Adrenal gland (tissue), 5 donors: ENCODE data around the gene PLXNA2.

ENCODE experiments used
- POLR2A ChIP-seq, 2 donors: fragments of 450-650 bp; IDR thresholded peaks; one replicate each; pipeline ENCODE4 v1.6.1; 2017; ENCODE audit warnings: antibody characterized with exemption in 2 of 2, mild to moderate bottlenecking in 2 of 2, moderate library complexity in 1 of 2
- TF ChIP-seq, protein P1 (sequence below), 6 experiments: fragments of 450-650 bp in 4 of 6; fragments of 200-600 bp in 2 of 6; sonication (generic) in 1 of 6; IDR thresholded peaks; 1 replicate in 5 of 6; 2 replicates in 1 of 6; pipeline versions ENCODE4 v1.5.1 to v1.8.0; 2016 to 2021; ENCODE audit warnings: antibody characterized with exemption in 6 of 6, mild to moderate bottlenecking in 2 of 6, moderate library complexity in 1 of 6
- donor health status: DM: no; HTN: no; CAD: no.

DNA sequence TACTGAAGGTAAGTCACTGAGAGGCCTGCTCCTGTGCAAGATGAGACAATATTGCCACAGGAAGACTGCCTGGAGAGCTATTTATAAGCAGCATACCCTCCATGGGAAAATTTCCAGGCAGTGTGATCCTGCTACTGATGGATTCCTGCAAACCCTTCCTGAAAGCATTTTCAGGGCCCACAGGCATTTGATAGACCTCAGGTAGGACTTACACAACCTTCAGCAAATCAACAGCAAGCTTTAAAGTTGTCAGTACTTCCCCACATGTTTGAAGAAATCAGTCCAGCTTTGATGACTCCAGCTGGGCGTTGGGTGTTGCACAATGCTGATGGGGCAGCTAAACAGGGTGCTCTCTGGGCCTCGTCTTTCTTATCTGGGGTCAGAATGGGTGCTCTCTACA lies 108.8 kb downstream of the PLXNA2 start:
- TF ChIP-seq, protein P1, sequence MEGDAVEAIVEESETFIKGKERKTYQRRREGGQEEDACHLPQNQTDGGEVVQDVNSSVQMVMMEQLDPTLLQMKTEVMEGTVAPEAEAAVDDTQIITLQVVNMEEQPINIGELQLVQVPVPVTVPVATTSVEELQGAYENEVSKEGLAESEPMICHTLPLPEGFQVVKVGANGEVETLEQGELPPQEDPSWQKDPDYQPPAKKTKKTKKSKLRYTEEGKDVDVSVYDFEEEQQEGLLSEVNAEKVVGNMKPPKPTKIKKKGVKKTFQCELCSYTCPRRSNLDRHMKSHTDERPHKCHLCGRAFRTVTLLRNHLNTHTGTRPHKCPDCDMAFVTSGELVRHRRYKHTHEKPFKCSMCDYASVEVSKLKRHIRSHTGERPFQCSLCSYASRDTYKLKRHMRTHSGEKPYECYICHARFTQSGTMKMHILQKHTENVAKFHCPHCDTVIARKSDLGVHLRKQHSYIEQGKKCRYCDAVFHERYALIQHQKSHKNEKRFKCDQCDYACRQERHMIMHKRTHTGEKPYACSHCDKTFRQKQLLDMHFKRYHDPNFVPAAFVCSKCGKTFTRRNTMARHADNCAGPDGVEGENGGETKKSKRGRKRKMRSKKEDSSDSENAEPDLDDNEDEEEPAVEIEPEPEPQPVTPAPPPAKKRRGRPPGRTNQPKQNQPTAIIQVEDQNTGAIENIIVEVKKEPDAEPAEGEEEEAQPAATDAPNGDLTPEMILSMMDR (IDR thresholded peaks at IDR 0.05) = no peak
- TF ChIP-seq POLR2A (IDR thresholded peaks at IDR 0.05) = no peak
